GM12878 (cell line): ENCODE measurements around the gene PPRC1. TPM values are rescaled to one million over a fixed set of nuclear protein-coding genes. Genes with fewer than 3 reads are reported as not detected.
A peak's percentile ranks its signal among the peaks of the same experiment; 100 is the strongest.

Source experiments
- CBFB ChIP-seq: IDR thresholded peaks from 2 replicates; pipeline ENCODE4 v1.6.1; 2016; ENCODE audit warnings: antibody characterized with exemption, low read depth
- E2F8 ChIP-seq: fragments of 450-650 bp; IDR thresholded peaks from 2 replicates; pipeline ENCODE4 v1.6.1; 2018; ENCODE audit warnings: mild to moderate bottlenecking, low read depth, moderate library complexity; ENCODE audit not compliant: partially characterized antibody
- MLLT1 ChIP-seq: fragments of 450-650 bp; IDR thresholded peaks from 2 replicates; pipeline ENCODE4 v1.6.1; 2016; ENCODE audit warnings: mild to moderate bottlenecking
- MXI1 ChIP-seq: fragments of 150-350 bp; IDR thresholded peaks from 2 replicates; pipeline ENCODE4 v1.6.1; 2011; ENCODE audit warnings: low read depth, mild to moderate bottlenecking, inconsistent platforms, low read length, improper control_type of control experiment
- NFXL1 ChIP-seq: fragments of 450-650 bp; IDR thresholded peaks from 2 replicates; pipeline ENCODE4 v1.6.1; 2017; ENCODE audit warnings: antibody characterized with exemption, mild to moderate bottlenecking, borderline replicate concordance
- NFYB ChIP-seq: IDR thresholded peaks from 2 replicates; pipeline ENCODE4 v1.6.1; 2011; ENCODE audit warnings: low read depth, mild to moderate bottlenecking, low read length, improper control_type of control experiment, moderate library complexity; ENCODE audit not compliant: insufficient read depth
- SREBF1 ChIP-seq: IDR thresholded peaks from 2 replicates; pipeline ENCODE4 v1.6.1; 2012; ENCODE audit warnings: mild to moderate bottlenecking, low read length
- ZBED1 ChIP-seq: IDR thresholded peaks from 2 replicates; pipeline ENCODE4 v1.6.1; 2016; ENCODE audit warnings: borderline replicate concordance
- ZNF217 ChIP-seq: fragments of 450-650 bp; IDR thresholded peaks from 2 replicates; pipeline ENCODE4 v1.6.1; 2017; ENCODE audit warnings: antibody characterized with exemption, mild to moderate bottlenecking
- ZNF687 ChIP-seq: fragments of 450-650 bp; IDR thresholded peaks from 2 replicates; pipeline ENCODE4 v1.6.1; 2017; ENCODE audit warnings: mild to moderate bottlenecking, moderate library complexity
- polyA plus RNA-seq, 11 experiments: library from polyadenylated mRNA; depleted of rRNA in 4 of 11; unstranded in 6 of 11; stranded (reverse) in 5 of 11; fragments of >200 nt; fragmentation: Nextera tagmentation in 4 of 11; fragmentation: Illumina TruSeq in 1 of 11; extraction: Ambion mirVana in 4 of 11; extraction: Trizol in 1 of 11; gene quantifications; 1 replicate in 1 of 11; 2 replicates in 10 of 11; pipeline versions ENCODE4 v1.2.1 to v1.2.3, GENCODE V29; 2011 to 2016; ENCODE audit warnings: inconsistent platforms in 2 of 11, missing spikeins in 2 of 11, low read depth in 1 of 11
- total RNA-seq, 4 experiments: library from RNA; depleted of rRNA in 3 of 4; stranded (reverse); fragments of >200 nt in 3 of 4; fragmentation: Illumina TruSeq in 1 of 4; extraction: Trizol in 1 of 4; gene quantifications; 2 replicates each; pipeline versions ENCODE4 v1.2.1 to v1.2.3, GENCODE V29; 2013 to 2021

Gene PPRC1
- total and polyA plus RNA-seq, 10 of the 15 experiments (the other 5 are each of a cell fraction or from before 2014, with no cell fraction given): 13.1 to 69.8 (median 32.4) TPM

- no peak for TF ChIP-seq ZNF687
- no peak for TF ChIP-seq E2F8
- no peak for TF ChIP-seq SREBF1
- no peak for TF ChIP-seq NFXL1
- no peak for TF ChIP-seq MXI1
- TF ChIP-seq ZNF217: 0 out of 2 replicates have a peak, but pooled peaks have one; percentile 30
- TF ChIP-seq MLLT1: peak; percentile 30; the same call in 1 of the 2 replicates
- TF ChIP-seq CBFB: no peak
- no peak for TF ChIP-seq ZBED1
- TF ChIP-seq NFYB: no peak
These were observed 19.4 kb upstream of the PPRC1 start (continued) for GRCh38 chr10:102113261-102113955.
